HS-27A (cell line): Measurements from ENCODE around the gene LFNG.

ENCODE experiments used
- DNase-seq: peaks from one replicate; pipeline ENCODE4 v3.0.0-alpha.2; 2012; ENCODE audit warnings: low read depth, missing footprints

Gene LFNG

GRCh38 chr7:2572101-2572842 is 52.7 kb downstream of the LFNG start:
- no peak for DNase-seq

- DNase-seq = no peak
Measured at GRCh38 chr7:2573761-2574160, 54.2 kb downstream of the LFNG start.

- no peak for DNase-seq
Measured at GRCh38 chr7:2575046-2575732, 55.6 kb downstream of the LFNG start.

GRCh38 chr7:2575733-2576340 is 56.3 kb downstream of the LFNG start:
- no peak for DNase-seq

GRCh38 chr7:2576742-2577491 is 57.3 kb downstream of the LFNG start:
- no peak for DNase-seq
